ENCODE results near the gene RAP2C.

RAP2C gene

DNA sequence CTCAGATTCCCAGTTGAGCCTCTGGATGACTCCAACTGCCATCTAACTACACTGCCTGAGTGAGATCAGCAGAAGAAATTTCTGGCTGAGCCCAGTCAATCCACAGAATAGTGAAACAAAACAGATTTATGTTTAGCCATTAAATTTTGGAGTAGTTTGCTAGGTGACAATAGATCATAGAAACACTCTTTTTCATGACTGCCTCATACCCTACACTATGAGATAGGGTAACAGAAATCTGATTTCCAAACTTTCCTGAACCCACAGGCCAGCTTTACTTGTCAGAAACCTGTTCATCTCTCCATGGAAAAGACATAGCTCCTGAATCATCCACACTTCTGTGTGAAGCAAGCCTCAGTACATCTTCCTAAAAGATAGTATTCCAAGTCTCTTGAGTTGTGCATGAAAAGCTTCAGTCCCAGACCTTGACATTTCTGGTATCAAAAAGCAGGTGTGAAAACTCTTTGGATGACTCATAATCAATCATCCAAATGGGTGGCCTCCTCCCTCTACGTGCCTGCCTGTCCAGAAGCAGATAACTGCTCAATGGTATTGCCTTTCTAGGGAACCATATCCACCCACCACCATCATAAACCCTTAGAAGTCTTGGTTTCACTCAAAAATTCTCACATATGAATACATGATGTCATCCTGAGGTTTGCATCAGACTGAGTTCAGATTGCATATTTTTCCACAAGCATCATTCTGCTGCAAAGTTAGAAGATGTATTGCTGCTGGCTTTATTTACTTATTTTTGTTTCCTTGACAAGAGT is 47.5 kb upstream of the RAP2C start (continued):
- TF ChIP-seq, protein P1, sequence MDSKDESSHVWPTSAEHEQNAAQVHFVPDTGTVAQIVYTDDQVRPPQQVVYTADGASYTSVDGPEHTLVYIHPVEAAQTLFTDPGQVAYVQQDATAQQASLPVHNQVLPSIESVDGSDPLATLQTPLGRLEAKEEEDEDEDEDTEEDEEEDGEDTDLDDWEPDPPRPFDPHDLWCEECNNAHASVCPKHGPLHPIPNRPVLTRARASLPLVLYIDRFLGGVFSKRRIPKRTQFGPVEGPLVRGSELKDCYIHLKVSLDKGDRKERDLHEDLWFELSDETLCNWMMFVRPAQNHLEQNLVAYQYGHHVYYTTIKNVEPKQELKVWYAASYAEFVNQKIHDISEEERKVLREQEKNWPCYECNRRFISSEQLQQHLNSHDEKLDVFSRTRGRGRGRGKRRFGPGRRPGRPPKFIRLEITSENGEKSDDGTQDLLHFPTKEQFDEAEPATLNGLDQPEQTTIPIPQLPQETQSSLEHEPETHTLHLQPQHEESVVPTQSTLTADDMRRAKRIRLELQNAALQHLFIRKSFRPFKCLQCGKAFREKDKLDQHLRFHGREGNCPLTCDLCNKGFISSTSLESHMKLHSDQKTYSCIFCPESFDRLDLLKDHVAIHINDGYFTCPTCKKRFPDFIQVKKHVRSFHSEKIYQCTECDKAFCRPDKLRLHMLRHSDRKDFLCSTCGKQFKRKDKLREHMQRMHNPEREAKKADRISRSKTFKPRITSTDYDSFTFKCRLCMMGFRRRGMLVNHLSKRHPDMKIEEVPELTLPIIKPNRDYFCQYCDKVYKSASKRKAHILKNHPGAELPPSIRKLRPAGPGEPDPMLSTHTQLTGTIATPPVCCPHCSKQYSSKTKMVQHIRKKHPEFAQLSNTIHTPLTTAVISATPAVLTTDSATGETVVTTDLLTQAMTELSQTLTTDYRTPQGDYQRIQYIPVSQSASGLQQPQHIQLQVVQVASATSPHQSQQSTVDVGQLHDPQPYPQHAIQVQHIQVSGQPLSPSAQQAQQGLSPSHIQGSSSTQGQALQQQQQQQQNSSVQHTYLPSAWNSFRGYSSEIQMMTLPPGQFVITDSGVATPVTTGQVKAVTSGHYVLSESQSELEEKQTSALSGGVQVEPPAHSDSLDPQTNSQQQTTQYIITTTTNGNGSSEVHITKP (tag by site-specific recombination; IDR thresholded peaks at IDR 0.05), result peak; percentile 27; the same call in 1 of the 2 replicates
- TF ChIP-seq ZBTB1 (tag by site-specific recombination; IDR thresholded peaks at IDR 0.05) (no peak), ZNF747 (tag by site-specific recombination; IDR thresholded peaks at IDR 0.05) (no peak), ZSCAN16 (tag by site-specific recombination; IDR thresholded peaks at IDR 0.05) (no peak), ZBTB8A (tag by site-specific recombination; IDR thresholded peaks at IDR 0.05) (no peak), ZBTB21 (tag by site-specific recombination; IDR thresholded peaks at IDR 0.05) (peak; percentile 30; the same call in 1 of the 2 replicates), ZNF530 (tag by site-specific recombination; IDR thresholded peaks at IDR 0.05; ENCODE audit: low read depth) (no peak), ZNF48 (tag by site-specific recombination; IDR thresholded peaks at IDR 0.05) (no peak), ZNF274 (IDR thresholded peaks at IDR 0.05; ENCODE audit: low read length) (no peak), ZNF274 (tag by site-specific recombination; IDR thresholded peaks at IDR 0.05; ENCODE audit: borderline replicate concordance) (no peak), KLF9 (tag by site-specific recombination; IDR thresholded peaks at IDR 0.05; ENCODE audit: low read depth) (no peak), ZNF366 (tag by site-specific recombination; conservative IDR thresholded peaks at IDR 0.05) (0 out of 2 replicates have a peak, but pooled peaks have one; percentile 22), ZNF785 (tag by site-specific recombination; IDR thresholded peaks at IDR 0.05) (no peak), ZFHX2 (tag by site-specific recombination; conservative IDR thresholded peaks at IDR 0.05) (peak; percentile 48), ZNF596 (tag by site-specific recombination; IDR thresholded peaks at IDR 0.05) (no peak), REPIN1 (tag by site-specific recombination; IDR thresholded peaks at IDR 0.05; ENCODE audit: low read depth) (no peak), IKZF3 (tag by site-specific recombination; IDR thresholded peaks at IDR 0.05) (no peak), ZNF791 (tag by site-specific recombination; IDR thresholded peaks at IDR 0.05) (no peak), ZNF335 (tag by site-specific recombination; conservative IDR thresholded peaks at IDR 0.05) (no peak)
- TF ChIP-seq, protein P2, sequence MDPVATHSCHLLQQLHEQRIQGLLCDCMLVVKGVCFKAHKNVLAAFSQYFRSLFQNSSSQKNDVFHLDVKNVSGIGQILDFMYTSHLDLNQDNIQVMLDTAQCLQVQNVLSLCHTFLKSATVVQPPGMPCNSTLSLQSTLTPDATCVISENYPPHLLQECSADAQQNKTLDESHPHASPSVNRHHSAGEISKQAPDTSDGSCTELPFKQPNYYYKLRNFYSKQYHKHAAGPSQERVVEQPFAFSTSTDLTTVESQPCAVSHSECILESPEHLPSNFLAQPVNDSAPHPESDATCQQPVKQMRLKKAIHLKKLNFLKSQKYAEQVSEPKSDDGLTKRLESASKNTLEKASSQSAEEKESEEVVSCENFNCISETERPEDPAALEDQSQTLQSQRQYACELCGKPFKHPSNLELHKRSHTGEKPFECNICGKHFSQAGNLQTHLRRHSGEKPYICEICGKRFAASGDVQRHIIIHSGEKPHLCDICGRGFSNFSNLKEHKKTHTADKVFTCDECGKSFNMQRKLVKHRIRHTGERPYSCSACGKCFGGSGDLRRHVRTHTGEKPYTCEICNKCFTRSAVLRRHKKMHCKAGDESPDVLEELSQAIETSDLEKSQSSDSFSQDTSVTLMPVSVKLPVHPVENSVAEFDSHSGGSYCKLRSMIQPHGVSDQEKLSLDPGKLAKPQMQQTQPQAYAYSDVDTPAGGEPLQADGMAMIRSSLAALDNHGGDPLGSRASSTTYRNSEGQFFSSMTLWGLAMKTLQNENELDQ (tag by site-specific recombination; IDR thresholded peaks at IDR 0.05; ENCODE audit: low read depth), result no peak
- TF ChIP-seq, protein P3, sequence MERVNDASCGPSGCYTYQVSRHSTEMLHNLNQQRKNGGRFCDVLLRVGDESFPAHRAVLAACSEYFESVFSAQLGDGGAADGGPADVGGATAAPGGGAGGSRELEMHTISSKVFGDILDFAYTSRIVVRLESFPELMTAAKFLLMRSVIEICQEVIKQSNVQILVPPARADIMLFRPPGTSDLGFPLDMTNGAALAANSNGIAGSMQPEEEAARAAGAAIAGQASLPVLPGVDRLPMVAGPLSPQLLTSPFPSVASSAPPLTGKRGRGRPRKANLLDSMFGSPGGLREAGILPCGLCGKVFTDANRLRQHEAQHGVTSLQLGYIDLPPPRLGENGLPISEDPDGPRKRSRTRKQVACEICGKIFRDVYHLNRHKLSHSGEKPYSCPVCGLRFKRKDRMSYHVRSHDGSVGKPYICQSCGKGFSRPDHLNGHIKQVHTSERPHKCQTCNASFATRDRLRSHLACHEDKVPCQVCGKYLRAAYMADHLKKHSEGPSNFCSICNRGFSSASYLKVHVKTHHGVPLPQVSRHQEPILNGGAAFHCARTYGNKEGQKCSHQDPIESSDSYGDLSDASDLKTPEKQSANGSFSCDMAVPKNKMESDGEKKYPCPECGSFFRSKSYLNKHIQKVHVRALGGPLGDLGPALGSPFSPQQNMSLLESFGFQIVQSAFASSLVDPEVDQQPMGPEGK (tag by site-specific recombination; IDR thresholded peaks at IDR 0.05), result no peak
- TF ChIP-seq, protein P4, sequence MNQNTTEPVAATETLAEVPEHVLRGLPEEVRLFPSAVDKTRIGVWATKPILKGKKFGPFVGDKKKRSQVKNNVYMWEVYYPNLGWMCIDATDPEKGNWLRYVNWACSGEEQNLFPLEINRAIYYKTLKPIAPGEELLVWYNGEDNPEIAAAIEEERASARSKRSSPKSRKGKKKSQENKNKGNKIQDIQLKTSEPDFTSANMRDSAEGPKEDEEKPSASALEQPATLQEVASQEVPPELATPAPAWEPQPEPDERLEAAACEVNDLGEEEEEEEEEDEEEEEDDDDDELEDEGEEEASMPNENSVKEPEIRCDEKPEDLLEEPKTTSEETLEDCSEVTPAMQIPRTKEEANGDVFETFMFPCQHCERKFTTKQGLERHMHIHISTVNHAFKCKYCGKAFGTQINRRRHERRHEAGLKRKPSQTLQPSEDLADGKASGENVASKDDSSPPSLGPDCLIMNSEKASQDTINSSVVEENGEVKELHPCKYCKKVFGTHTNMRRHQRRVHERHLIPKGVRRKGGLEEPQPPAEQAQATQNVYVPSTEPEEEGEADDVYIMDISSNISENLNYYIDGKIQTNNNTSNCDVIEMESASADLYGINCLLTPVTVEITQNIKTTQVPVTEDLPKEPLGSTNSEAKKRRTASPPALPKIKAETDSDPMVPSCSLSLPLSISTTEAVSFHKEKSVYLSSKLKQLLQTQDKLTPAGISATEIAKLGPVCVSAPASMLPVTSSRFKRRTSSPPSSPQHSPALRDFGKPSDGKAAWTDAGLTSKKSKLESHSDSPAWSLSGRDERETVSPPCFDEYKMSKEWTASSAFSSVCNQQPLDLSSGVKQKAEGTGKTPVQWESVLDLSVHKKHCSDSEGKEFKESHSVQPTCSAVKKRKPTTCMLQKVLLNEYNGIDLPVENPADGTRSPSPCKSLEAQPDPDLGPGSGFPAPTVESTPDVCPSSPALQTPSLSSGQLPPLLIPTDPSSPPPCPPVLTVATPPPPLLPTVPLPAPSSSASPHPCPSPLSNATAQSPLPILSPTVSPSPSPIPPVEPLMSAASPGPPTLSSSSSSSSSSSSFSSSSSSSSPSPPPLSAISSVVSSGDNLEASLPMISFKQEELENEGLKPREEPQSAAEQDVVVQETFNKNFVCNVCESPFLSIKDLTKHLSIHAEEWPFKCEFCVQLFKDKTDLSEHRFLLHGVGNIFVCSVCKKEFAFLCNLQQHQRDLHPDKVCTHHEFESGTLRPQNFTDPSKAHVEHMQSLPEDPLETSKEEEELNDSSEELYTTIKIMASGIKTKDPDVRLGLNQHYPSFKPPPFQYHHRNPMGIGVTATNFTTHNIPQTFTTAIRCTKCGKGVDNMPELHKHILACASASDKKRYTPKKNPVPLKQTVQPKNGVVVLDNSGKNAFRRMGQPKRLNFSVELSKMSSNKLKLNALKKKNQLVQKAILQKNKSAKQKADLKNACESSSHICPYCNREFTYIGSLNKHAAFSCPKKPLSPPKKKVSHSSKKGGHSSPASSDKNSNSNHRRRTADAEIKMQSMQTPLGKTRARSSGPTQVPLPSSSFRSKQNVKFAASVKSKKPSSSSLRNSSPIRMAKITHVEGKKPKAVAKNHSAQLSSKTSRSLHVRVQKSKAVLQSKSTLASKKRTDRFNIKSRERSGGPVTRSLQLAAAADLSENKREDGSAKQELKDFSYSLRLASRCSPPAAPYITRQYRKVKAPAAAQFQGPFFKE (tag by site-specific recombination; IDR thresholded peaks at IDR 0.05; ENCODE audit: borderline replicate concordance), result no peak
- TF ChIP-seq, protein P5, sequence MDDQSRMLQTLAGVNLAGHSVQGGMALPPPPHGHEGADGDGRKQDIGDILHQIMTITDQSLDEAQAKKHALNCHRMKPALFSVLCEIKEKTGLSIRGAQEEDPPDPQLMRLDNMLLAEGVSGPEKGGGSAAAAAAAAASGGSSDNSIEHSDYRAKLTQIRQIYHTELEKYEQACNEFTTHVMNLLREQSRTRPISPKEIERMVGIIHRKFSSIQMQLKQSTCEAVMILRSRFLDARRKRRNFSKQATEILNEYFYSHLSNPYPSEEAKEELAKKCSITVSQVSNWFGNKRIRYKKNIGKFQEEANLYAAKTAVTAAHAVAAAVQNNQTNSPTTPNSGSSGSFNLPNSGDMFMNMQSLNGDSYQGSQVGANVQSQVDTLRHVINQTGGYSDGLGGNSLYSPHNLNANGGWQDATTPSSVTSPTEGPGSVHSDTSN (CRISPR knock-in tag; IDR thresholded peaks at IDR 0.05), result no peak

All from HEK293 (cell line).